HCT116 (cell line): ENCODE results near the gene OTUD4. TPM values are rescaled to one million over a fixed set of nuclear protein-coding genes. Genes with fewer than 3 reads are reported as not detected.

Source experiments
- ATAC-seq: fragments of 200-7000 bp; cut with Tn5 transposase; 2 replicates; pipeline ENCODE4 v1.9.1; 2020; ENCODE audit warnings: mild to moderate bottlenecking, moderate library complexity
- BruUV-seq: library from RNA; stranded (reverse); fragments of 400-500 nt; replicated peaks from 2 replicates; lab custom pipeline; 2021; lab: Mats Ljungman, UMichigan
- CTCF ChIA-PET: fragments of 300-600 bp; sonication (Branson Sonifier 250); formaldehyde crosslinking; loops from one replicate; lab custom pipeline; 2021; ENCODE audit warnings: antibody characterized with exemption; lab: Charles Lee
- POLR2A ChIA-PET: fragments of 300-600, 350-600 bp; sonication (Branson Sonifier 250); formaldehyde crosslinking; loops from one replicate; lab custom pipeline; 2021; ENCODE audit warnings: antibody characterized with exemption; lab: Charles Lee
- RAD21 ChIA-PET, 2 experiments: fragments of 300-600 bp; sonication (Branson Sonifier 250); formaldehyde crosslinking; loops; one replicate each; lab custom pipeline; 2023; ENCODE audit warnings: low total read pairs in 2 of 2; ENCODE audit not compliant: uncharacterized antibody in 2 of 2, unreplicated experiment in 2 of 2, low non-redundant PET in 1 of 2; lab: Charles Lee
- DNase-seq: peaks from one replicate; pipeline ENCODE4 v3.0.0-alpha.2; 2010; ENCODE audit warnings: low read depth, low spot score
- H2AFZ ChIP-seq: fragments of 200-600 bp; shearing (Covaris generic), sonication (generic); 2 replicates; pipeline ENCODE4 v1.6.1; 2017; ENCODE audit warnings: low read depth, mixed run types, mixed read lengths, antibody characterized with exemption, low read length; ENCODE audit not compliant: poor library complexity, severe bottlenecking
- H3K27ac ChIP-seq: 2 replicates; pipeline ENCODE4 v1.5.1; 2012; ENCODE audit warnings: low read depth, low read length
- H3K27me3 ChIP-seq: fragments of 200-600 bp; sonication (generic); 2 replicates; pipeline ENCODE4 v1.6.1; 2016; ENCODE audit warnings: mixed run types, low read length, mixed read lengths; ENCODE audit not compliant: insufficient read depth
- H3K36me3 ChIP-seq, 2 experiments: fragments of 200-500 bp in 1 of 2; fragments of 200-600 bp in 1 of 2; sonication (Bioruptor generic) in 1 of 2; sonication (generic) in 1 of 2; 2 replicates each; pipeline versions ENCODE4 v1.5.1 to v1.6.1; 2014 to 2016; ENCODE audit warnings: low read length in 2 of 2, inconsistent platforms in 1 of 2, mixed read lengths in 1 of 2, mixed run types in 1 of 2; ENCODE audit not compliant: insufficient read depth in 2 of 2, control insufficient read depth in 1 of 2
- H3K4me1 ChIP-seq, 2 experiments: fragments of 200-600 bp in 1 of 2; sonication (generic) in 1 of 2; 2 replicates each; pipeline versions ENCODE4 v1.5.1 to v1.6.1; 2012 to 2017; ENCODE audit warnings: low read length in 2 of 2, inconsistent platforms in 1 of 2, mild to moderate bottlenecking in 1 of 2, mixed read lengths in 1 of 2, mixed run types in 1 of 2, moderate library complexity in 1 of 2; ENCODE audit not compliant: insufficient read depth in 2 of 2, control insufficient read depth in 1 of 2
- H3K4me2 ChIP-seq: fragments of 200-600 bp; sonication (generic); 2 replicates; pipeline ENCODE4 v1.6.1; 2017; ENCODE audit warnings: mixed run types, low read length, mixed read lengths
- H3K4me3 ChIP-seq, 2 experiments: fragments of 200-600 bp in 1 of 2; sonication (generic) in 1 of 2; replicated peaks in 1 of 2; 2 replicates each; pipeline ENCODE4 v1.5.1; 2011 to 2016; ENCODE audit warnings: low read length in 2 of 2, control low read depth in 1 of 2, low read depth in 1 of 2, mild to moderate bottlenecking in 1 of 2, mixed read lengths in 1 of 2, mixed run types in 1 of 2
- H3K79me2 ChIP-seq: fragments of 200-600 bp; sonication (generic); 2 replicates; pipeline ENCODE4 v1.6.1; 2017; ENCODE audit warnings: mild to moderate bottlenecking, mixed run types, low read length, moderate library complexity, mixed read lengths; ENCODE audit not compliant: insufficient read depth
- H3K9ac ChIP-seq: fragments of 200-600 bp; sonication (generic); 2 replicates; pipeline ENCODE4 v1.6.1; 2016; ENCODE audit warnings: low read length, mixed read lengths
- H3K9me2 ChIP-seq: fragments of 200-600 bp; sonication (generic), shearing (Covaris generic); 2 replicates; pipeline ENCODE4 v1.6.1; 2017; ENCODE audit warnings: mixed run types, mild to moderate bottlenecking, moderate library complexity; ENCODE audit not compliant: insufficient read depth
- H3K9me3 ChIP-seq, 2 experiments: fragments of 200-500 bp in 1 of 2; fragments of 200-600 bp in 1 of 2; sonication (Bioruptor generic) in 1 of 2; sonication (generic) in 1 of 2; 2 replicates each; pipeline ENCODE4 v1.6.1; 2014 to 2017; ENCODE audit warnings: low read length in 2 of 2, mixed read lengths in 2 of 2, inconsistent platforms in 1 of 2, low read depth in 1 of 2, mild to moderate bottlenecking in 1 of 2, mixed run types in 1 of 2, moderate library complexity in 1 of 2; ENCODE audit not compliant: control insufficient read depth in 1 of 2, insufficient read depth in 1 of 2
- H4K20me1 ChIP-seq: fragments of 200-600 bp; sonication (generic), shearing (Covaris generic); 2 replicates; pipeline ENCODE4 v1.6.1; 2017; ENCODE audit warnings: mixed run types, mild to moderate bottlenecking, moderate library complexity; ENCODE audit not compliant: insufficient read depth
- ATF3 ChIP-seq: IDR thresholded peaks from 2 replicates; pipeline ENCODE4 v1.6.1; 2012
- CBX3 ChIP-seq: IDR thresholded peaks from 2 replicates; pipeline ENCODE4 v1.6.1; 2012; ENCODE audit warnings: low read depth
- EGR1 ChIP-seq: IDR thresholded peaks from 2 replicates; pipeline ENCODE4 v1.6.1; 2012; ENCODE audit warnings: low read depth
- ELF1 ChIP-seq: IDR thresholded peaks from 2 replicates; pipeline ENCODE4 v1.6.1; 2012; ENCODE audit warnings: low read depth, borderline replicate concordance
- EZH2 ChIP-seq: fragments of 200-600 bp; sonication (generic); IDR thresholded peaks from 2 replicates; pipeline ENCODE4 v1.6.1; 2017; ENCODE audit warnings: antibody characterized with exemption, mixed run types
- FOSL1 ChIP-seq: IDR thresholded peaks from 2 replicates; pipeline ENCODE4 v1.6.1; 2012; ENCODE audit warnings: low read depth
- JUND ChIP-seq: IDR thresholded peaks from 2 replicates; pipeline ENCODE4 v1.6.1; 2012
- MAX ChIP-seq: IDR thresholded peaks from 2 replicates; pipeline ENCODE4 v1.6.1; 2012
- POLR2A ChIP-seq: IDR thresholded peaks from 2 replicates; pipeline ENCODE4 v1.7.0; 2011; ENCODE audit warnings: borderline replicate concordance; ENCODE audit not compliant: insufficient read depth, insufficient read length; ENCODE audit errors: extremely low read depth
- POLR2AphosphoS5 ChIP-seq: IDR thresholded peaks from 2 replicates; pipeline ENCODE4 v1.6.1; 2011; ENCODE audit warnings: mild to moderate bottlenecking, low read depth, low read length, moderate library complexity
- RAD21 ChIP-seq: IDR thresholded peaks from 2 replicates; pipeline ENCODE4 v1.6.1; 2012; ENCODE audit warnings: low read depth, mild to moderate bottlenecking
- SIN3A ChIP-seq: IDR thresholded peaks from 2 replicates; pipeline ENCODE4 v1.6.1; 2012; ENCODE audit warnings: low read depth
- SRF ChIP-seq: IDR thresholded peaks from 2 replicates; pipeline ENCODE4 v1.6.1; 2012; ENCODE audit warnings: low read depth
- YY1 ChIP-seq: IDR thresholded peaks from 2 replicates; pipeline ENCODE4 v1.6.1; 2011; ENCODE audit warnings: low read length, low read depth, moderate library complexity, mild to moderate bottlenecking; ENCODE audit not compliant: insufficient replicate concordance; ENCODE audit errors: extremely low read depth
- ZBTB33 ChIP-seq: IDR thresholded peaks from 2 replicates; pipeline ENCODE4 v1.6.1; 2011; ENCODE audit warnings: mild to moderate bottlenecking, low read length, moderate library complexity; ENCODE audit not compliant: insufficient replicate concordance; ENCODE audit errors: extremely low read depth
- ZFX ChIP-seq: fragments of 450-650 bp; IDR thresholded peaks from 2 replicates; pipeline ENCODE4 v1.6.1; 2017
- ZNF274 ChIP-seq: fragments of 200-500 bp; sonication (Bioruptor generic); IDR thresholded peaks from 2 replicates; pipeline ENCODE4 v1.6.1; 2014; ENCODE audit warnings: mild to moderate bottlenecking, low read depth, low read length, inconsistent platforms
- intact Hi-C: fragments of 100-400 bp; cut with micrococcal nuclease; formaldehyde crosslinking; loops from 2 replicates; pipeline ENCODE4 v1.10.0; 2022
- total RNA-seq: library from RNA; stranded (reverse); gene quantifications from one replicate; pipeline ENCODE4 v1.2.1, GENCODE V29; 2021; ENCODE audit not compliant: unreplicated experiment

OTUD4 gene
- total RNA-seq, 1 experiment from 2014 or later: 37.2 TPM

- peaks cover 12% of the 10 kb centered on the region; the same call in 1 of the 2 replicates for H4K20me1 ChIP-seq
- BruUV-seq: no TSS peak
- TF ChIP-seq ZBTB33: no peak
- TF ChIP-seq JUND: no peak
- no peak for TF ChIP-seq EGR1
- TF ChIP-seq RAD21: no peak
- no peak for TF ChIP-seq EZH2
- no peak for TF ChIP-seq SRF
- no peak for TF ChIP-seq MAX
- TF ChIP-seq POLR2A: no peak
- TF ChIP-seq FOSL1: no peak
- no peak for TF ChIP-seq ZNF274
- no peak for TF ChIP-seq POLR2AphosphoS5
- TF ChIP-seq ATF3: no peak
- TF ChIP-seq ELF1: no peak
- no peak for TF ChIP-seq YY1
- TF ChIP-seq CBX3: no peak
- TF ChIP-seq ZFX: no peak
- no peak for TF ChIP-seq SIN3A
- H3K9ac ChIP-seq: peak overlapping the region; percentile 83
- H2AFZ ChIP-seq: no peak overlapping the region
- H3K27ac ChIP-seq: peak overlapping the region; percentile 88
- H3K4me3 ChIP-seq: peak overlapping the region; percentile 48 to 79
- ATAC-seq (no peak), DNase-seq (no peak)
- ChIA-PET RAD21 (no interaction called here), POLR2A (no interaction called here), CTCF (no interaction called here)
- H3K79me2 ChIP-seq: peaks cover 58% of the 10 kb centered on the region
- H3K9me3 ChIP-seq: no peaks in the 10 kb centered on the region
- H3K4me1 ChIP-seq: peaks cover 12 to 29% of the 10 kb centered on the region in 2 experiments
- peak overlapping the region; percentile 94 for H3K4me2 ChIP-seq
- no peaks in the 10 kb centered on the region for H3K9me2 ChIP-seq
- H3K36me3 ChIP-seq: peaks cover 0 to 9% of the 10 kb centered on the region in 2 experiments; a peak in 1 of 4 replicates
- intact Hi-C loops: no loop called here
- H3K27me3 ChIP-seq: no peaks in the 10 kb centered on the region
These were observed 1.6 kb downstream of the OTUD4 start for GRCh38 chr4:145178740-145179280.
